ENCODE results near the gene THAP7.

THAP7 gene

DNA sequence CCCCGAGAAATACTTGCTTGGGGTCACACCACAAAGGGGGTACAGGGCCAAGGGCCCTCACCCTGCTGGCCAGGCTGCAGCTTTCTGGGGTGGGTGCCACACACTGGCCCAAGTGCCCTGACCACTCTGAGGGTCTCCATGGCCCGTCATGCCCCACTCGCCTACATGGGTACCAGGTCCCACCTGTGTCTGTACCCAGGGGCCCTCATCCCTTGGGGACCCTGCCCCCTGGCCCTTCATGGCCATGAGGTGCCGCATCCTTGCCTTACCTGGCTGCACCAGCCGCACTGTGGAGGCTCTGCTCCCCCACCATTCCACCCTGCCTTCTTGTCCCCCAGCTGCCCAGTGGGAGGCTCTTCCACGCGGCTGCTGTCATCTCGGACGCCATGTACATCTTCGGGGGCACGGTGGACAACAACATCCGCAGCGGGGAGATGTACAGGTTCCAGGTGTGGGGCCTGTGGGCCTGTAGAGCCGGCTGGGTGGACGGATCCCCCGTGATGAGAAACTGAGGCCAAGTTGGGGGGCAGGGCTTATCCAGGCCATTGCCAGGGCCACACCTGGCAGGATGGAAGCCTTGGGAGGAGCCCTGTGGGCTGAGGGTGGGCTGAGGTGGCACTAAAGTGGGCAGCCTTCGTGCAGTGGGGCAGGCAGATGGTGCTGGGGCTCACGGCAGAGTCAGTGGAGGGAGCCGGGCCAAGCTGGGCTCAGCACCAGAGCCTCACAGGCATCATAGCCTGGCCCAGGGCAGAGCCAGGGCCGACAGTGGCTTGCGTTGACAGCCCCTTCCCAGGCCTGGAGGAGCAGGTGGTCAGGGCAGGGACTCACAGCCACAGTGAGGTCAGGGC, 9.2 kb downstream of the THAP7 start:
- no peak for DNase-seq

DNA sequence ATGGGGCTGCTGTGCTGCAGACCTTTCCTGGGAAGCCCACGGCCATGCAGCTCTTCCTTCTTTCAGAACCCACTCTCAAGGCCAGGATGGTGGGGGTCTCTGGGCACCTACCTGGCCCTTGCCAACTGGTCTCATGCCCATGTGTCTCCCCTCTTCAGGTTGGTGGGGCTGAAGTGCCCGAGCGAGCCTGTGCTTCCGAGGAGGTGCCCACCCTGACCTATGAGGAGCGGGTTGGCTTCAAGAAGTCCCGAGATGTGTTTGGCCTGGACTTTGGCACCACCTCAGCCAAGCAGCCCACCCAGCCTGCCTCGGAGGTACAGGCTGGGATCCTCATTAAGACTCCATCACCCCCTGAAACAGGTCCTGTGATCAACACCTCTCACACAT, 9.9 kb downstream of the THAP7 start:
- no peak for DNase-seq

DNA sequence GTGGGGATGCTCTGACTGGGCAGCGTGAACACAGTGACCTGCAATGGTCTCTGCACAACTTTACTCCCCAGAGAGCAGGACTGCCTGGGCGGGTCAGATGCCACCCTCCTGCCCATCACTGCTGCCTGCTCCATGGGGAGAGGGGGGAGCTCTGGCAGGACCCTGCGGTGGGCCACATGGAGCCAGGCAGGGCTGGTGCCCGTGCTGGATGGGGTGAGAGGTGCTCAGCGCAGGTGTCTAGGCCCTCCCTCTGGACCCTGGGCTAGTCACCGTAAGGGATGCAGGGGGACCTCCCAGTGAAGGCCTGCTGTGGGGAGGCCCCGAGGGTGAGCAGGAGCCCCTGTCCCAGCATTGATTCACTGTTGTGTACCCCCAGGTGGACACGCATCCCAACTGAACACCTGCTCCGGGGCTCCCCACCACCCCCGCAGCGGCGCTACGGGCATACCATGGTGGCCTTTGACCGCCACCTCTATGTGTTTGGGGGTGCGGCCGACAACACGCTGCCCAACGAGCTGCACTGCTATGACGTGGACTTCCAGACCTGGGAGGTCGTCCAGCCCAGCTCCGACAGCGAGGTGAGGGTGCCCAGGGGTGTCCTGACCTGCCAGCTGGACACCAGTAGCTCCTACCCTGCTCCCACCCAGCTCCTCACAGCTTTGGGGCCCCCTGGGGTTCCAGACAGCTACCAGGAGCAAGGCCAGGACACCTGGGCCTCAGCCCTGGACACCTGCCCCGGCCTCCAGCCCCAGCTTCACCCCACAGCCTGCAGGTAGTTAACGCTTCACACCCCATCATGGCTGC, 10.5 kb downstream of the THAP7 start:
- DNase-seq = no peak

DNA sequence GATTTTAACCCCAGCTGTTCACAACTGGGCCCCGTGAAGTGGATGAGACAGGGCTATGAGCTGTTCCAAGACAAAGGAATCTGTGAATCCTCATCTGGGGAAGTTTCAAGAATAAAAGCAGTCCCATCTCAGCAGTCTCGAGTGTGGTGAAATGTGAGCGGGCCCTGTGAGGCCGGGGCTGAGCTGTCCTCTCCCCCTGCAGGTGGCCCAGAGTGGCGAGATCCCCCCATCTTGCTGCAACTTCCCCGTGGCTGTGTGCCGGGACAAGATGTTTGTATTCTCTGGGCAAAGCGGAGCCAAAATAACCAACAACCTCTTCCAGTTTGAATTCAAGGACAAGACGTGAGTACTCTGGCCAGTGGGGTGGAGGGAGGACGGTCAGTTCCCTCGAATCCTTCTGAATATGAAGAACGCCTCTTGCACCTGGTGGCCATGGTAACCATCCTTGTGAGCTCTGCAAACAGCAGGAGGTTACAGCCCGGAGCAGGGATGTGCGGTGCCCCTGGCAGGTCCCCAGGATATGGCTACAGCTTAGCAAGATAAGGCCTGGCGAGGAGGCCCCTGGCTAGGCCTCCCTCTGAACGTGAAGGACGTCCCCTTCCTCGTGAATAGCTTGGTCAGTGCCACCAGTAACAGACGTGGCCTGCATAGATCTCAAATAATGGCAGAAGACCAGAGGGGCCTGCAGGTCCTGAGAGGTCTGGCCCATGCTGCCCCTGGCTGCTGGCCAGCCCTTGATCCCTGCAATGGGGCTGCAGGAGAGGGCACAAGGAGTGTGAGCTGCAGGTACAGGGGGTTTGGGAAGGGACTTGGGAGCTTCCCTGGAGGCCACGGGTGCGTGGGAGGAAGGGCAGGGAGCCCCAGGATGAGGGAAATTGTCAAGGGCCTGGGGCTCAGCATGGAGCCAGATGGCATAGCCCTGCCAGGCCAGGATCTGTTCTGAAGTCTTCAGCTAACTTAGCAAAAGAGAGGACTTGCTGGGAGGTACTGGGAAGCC, 11.4 kb downstream of the THAP7 start:
- DNase-seq = no peak

DNA sequence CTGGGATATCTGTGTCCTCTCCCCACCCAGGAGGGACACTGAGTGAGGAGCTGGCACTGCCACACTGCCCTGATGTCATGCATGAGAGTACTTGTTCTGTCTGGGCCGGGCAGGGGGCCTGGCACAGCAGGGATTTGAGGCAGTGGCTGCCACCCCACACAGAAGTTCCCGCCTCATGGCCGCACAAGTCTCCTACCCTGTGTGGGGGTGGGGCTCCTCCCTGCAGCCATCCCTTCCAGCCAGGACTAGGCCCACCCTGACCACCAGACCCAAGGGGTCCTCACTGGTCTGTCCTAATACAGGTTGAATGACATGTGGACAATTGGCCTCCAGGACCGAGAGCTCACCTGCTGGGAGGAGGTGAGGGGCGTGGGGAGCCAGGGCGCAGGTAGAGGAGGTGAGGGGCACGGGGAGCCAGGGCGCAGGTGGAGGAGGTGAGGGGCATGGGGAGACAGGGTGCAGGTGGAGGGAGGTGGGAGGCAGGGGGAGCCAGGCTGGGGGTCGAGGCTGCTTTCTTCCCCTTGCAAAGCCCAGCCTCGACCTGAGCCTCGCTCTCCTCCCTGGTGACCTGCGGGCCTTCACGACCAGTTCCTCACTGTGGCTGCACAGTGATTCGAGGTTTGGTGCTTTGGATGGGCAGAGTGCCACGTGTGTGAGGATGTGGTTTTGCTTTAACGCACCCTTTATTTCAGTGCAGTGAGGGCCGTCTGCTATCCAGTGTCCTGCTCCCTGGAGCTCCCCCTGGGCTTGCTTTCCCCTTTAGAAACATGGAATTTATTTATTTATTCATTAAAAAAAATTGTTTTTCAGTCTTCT, 12.4 kb downstream of the THAP7 start:
- no peak for DNase-seq

DNA sequence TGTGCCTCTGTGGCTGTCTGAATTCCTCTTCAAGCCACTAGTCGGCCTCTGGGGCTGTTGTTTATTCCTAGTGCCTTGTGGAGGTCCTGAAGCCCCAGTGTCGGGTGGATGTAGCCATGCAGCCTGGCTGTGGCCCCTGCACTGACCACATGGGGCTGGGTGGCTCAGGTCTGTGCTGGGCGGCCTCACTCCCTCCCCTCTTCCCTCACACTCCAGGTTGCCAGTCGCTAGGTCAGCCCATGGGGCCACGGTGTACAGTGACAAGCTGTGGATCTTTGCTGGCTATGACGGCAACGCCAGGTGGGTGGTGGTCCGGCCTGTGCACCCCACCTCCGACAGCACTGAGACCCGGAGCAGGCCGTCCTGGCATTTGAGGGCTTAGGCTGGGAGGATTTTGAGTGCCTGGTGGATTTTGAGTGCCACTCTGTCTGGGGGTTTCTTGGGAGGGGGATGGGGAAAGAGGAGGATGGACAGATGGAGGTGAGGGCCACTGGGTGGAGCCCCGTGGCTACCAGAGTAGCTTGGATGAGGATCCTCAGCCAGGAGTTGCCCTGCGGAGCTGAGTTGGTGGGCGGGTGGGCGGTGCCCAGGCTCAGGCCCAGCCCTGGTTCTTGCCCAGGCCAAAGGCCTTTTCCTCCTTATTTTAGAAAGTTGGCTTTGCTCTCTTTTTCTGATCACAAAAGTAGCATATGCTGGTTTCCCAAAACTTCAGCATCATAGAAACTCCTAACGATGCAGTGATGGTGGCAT, 13.2 kb downstream of the THAP7 start:
- peak; percentile 2 for DNase-seq

DNA sequence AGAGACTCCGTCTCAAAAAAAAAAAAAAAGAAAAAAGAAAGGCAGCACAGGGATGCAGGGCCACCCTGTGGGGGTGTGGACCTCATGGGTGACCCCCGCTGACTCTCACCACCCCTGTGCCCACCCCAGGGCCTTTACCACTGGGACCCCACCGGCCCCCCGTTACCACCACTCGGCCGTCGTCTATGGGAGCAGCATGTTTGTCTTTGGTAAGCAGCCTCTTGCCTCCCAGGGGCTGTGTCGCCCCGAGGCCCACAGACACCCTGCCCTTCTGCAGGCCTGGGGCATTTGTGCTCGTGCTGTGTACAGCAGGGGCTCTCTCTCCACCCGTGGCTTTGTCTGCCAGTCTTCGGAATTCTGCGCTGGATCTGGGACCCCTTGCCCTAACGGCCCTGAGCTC, 14.5 kb downstream of the THAP7 start:
- DNase-seq = no peak

DNA sequence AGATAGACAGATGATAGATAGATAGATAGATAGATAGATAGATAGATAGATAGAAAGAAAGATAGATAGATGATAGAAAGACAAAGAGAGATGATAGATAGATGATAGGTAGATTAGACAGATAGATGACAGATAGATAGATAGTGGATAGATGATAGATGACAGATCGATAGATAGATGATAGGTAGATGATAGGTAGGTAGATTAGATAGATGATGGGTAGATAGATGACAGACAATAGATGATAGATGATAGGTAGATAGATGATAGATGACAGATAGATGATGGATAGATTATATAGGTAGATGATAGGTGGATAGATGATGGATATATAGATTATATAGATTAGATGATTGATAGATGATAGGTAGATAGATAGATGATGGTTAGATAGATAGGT, 15.6 kb downstream of the THAP7 start:
- DNase-seq = no peak

DNA sequence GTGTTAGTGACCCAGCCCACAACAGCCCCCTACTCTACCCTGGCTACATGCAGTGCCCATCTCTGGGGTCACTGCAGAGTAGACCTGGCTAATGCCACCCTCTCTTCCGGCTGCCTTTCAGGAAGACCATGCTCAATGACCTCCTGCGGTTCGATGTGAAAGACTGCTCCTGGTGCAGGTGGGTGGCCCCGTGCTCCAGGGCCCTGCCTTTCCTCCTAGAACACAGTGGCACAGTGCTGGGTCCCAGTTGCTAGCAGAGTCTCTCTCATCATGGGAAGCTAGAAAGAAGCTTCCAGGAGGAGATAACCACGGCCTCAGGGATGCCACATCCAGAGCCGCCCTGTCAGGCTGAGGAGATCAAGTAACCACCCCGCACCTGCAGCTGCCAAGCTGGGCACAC, 16.2 kb downstream of the THAP7 start:
- DNase-seq = no peak

DNA sequence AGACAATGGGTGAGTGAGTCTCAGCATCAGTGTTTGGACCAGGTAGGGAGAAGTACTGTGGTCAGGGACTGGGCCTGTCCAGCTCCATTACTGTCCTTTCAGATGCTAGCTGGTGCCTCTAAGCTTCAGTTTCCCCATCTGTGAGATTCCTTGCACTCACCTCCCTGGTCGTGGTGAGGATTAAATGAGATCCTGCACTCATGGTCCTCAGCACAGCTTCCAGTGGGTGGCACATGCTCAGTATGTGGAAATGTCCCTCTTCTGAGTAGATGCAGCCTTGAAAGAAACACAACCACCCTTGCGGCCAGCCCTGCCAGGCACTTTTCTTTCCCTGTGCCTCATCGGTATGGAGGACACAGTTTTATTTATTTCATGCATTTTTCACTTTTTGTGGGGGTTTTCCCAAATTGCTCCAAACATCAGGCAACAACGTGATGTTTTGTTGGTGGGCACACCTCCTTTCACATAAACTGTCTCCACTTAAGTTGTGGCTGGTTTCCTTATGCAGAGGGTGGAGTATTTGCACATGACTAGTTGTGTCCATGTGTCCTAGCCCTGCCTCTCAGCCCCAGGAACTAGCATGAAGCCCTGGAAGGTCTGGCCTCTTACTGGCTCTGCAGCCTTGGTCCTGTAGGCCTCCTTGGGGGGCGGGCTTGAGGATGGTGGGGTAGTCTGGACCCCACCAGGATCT, 18.7 kb downstream of the THAP7 start:
- no peak for DNase-seq

DNA sequence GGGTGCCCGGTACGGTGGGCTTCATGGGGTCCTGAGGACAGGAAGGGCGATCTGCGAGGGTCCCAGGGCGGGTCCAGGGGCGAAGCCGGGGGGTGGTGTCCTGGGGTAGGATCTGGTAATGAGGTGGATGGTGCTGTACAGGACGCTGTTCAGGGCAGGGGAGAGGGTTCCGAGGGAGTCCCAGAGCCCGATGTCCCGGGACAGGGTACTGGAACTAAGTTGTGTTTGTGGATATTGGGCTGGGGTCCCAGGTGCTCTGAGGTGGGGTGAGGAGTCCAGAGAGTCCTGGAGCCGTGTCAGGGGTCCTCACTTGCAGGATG, 19.4 kb downstream of the THAP7 start:
- DNase-seq = no peak

DNA sequence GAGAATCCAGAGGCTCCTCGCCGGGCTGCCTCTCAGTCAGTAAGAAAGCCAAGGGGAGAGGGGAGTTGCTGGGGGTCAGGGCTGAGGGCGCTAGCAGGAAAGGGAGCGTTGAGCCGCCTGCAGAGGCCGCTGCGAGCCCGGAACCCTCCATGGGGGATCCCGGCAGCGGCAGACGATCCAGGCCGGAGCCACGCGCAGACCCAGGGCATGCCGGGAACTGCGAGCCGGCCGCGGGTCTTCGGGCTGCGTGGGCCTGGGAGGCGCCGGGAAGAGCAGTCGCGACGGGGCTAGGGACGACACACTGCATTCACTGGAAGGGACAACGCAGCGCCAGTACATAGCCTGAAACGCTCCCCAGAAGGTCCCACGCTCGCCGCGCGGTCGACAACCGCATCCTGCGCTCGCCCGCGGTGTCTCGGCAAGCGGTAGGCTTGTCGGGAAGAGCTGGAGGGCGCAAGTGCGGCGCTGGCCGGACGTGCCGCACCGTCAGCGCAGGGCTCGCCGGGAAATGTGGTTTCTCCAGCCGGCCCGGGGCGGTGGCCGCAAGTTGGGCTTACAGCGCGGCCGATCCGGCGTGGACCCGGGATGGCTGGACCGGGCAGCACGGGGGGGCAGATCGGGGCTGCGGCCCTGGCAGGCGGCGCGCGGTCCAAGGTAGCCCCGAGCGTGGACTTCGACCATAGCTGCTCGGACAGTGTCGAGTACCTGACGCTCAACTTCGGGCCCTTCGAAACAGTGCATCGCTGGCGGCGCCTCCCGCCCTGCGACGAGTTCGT, 19.9 kb downstream of the THAP7 start, which contains the start of gene LZTR1:
Gene LZTR1 (plus strand): TSS at position 511 of the 776 bp plus-strand sequence. CDS start 75 bp downstream, at position 586.
- DNase-seq = peak; percentile 83

DNA sequence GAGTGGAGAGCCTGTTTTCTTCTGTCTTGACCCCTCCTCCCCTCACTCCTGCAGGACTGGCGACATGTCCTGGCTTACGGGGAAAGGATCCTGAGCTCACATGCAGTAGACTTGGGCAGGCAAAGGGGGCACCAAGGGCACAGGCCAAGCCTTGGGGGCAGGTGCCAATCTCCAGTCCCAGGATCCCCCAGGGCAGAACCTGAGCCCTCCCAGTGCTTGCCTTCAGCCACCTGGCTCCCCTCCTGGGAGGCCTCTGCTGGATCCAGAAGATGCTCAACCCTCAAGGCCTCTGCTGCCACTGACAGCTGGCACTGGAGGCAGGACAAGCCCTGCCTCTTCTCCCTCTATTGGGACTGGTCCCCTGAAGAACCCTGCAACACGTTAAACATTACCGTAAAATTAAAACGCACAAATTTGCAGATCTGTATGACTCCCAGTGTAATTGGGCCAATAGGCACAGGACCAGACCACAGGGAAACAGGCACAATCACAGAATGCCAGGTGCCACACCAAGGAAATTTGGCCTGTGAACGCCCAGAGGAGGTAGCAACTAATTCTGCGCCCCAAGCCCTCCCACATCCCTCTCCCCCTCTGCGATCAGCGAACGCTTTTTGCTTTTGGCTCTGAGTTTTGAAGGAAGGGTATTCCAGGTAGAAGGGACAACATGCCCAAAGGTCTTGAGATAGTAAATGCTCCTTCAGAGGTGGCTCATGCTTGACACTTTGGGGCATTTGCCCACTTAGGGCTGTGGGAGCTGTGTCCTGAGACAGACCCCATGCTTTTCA, 20.8 kb downstream of the THAP7 start:
- no peak for DNase-seq

DNA sequence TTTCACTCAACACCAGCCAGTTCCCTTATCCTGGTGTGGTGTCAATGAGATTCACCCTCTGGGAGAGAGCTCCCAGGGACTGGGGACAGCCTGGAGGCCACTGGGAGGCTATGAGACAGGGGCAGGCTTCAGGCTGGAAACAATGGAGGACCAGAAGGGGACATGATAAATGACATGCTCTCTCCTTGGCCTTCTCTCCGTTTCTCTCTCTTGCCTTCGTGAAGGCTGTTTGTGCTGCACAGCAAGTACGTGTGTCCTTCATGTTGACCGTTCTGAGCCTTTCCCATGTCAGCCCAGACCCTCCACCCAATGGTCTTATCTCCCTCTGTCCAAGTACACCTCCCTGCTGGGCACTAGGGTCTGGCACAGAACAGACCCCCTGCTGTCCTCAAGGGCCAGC, 21.4 kb downstream of the THAP7 start:
- DNase-seq = no peak

DNA sequence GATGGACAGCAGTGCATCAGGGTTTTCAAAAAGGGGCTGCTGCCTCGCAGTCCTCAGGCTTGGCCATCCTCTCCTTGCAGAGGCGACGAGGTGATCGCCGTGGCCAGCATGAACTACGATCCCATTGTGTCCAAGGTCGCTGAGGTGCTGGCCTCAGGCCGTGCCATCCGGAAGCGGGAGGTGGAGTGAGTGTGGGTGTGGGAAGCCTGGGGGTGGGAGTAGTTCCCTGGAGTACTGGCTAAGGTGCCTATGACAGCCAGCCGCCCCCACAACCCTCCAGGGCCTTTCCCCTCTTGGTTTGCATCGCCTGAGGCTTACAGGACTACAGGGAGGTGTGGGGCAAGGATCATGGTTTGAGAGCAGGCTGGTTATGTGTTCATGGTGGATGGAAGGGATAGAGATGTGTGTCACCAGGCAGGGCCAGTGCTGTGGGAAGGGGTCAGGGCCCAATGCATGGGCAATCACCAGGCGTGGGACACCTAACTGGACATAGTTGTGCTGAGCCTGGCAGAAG, 21.9 kb downstream of the THAP7 start:
- peak; percentile 12 for DNase-seq

DNA sequence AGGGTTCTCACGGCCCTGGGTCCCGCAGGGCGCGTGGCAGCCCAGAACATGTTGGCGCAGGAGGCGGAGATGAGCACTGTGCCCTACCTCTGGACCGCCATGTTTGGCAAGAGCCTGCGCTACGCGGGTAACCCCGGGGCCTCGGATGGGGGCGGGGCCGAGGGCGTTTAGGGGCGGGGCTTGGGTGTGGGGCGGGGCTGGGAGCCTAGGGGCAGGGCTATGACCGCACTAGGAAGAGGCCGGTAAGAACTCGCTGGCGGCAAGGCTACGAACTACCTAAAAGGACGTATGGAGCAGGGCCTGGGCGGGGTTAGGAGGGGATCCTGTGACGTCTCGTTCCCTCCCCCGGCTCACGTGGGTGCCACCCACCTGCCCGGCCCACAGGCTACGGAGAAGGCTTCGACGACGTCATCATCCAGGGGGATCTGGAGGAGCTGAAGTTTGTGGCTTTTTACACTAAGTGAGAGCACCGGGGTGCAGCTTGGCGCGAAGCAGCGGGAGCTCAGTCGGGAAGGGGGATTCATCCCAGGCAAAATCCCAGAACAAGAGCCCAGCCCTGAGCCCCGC, 22.6 kb downstream of the THAP7 start:
- DNase-seq = peak; percentile 80

DNA sequence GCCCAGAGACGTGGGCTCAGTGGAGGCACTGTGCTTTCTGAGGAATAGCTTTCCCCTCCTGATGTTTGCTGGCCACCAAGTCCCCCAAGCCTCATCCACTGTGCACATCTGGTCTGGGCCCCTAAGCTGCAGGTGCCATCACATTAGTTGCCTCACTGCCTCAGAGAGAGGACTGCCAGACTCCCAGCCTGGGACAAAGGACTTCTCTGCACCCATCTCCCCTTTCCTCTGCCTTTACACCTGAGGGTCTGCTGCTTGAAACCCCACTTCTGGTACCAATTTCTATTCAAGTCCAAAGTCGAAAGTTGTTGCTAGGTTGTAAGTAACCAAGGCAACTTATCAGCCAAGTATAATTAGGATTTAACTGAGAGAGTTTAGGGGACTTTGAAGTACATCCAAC, 23.5 kb downstream of the THAP7 start:
- DNase-seq = no peak

DNA sequence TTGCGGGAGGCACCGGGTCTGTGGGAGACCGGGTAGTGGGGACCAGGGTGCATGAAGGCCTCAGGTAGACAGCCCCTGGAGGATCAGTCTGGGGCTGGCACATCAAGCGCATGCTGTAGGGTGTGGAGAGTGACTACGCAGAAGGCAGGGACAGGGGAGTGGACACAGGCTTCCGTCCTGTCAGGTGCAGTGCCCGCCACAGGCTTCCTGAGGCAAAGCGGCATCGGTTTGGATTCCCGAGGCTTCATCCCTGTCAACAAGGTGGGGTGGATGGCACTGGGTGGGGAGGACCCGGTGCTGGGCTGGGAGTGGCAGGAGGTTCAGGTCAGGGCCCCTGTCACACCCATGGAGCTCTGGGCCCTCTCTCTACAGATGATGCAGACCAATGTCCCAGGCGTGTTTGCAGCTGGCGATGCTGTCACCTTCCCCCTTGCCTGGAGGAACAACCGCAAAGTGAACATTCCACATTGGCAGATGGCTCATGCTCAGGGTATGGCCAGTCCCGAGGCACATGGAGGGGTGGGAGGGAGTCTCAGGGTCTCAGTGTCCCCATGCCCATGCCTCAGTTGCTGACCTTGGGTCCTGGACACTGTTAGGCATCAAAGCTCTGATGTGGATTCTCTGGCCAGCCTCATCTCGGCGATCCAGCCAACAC, 24.3 kb downstream of the THAP7 start:
- no peak for DNase-seq

Data from inflammatory macrophage treated with lipopolysaccharide for 4 hours (primary cell).